ENCODE results near the gene RFPL4A.

- no peak for TF ChIP-seq CTCF (CRISPR knock-in tag; IDR thresholded peaks at IDR 0.05)
- no peak for TF ChIP-seq HDAC1 (CRISPR knock-in tag; IDR thresholded peaks at IDR 0.05)
- TF ChIP-seq ZFP36 (IDR thresholded peaks at IDR 0.05; ENCODE audit: borderline replicate concordance, low read depth, low read length, partially characterized antibody) = no peak
- no peak for TF ChIP-seq POLR2AphosphoS5 (IDR thresholded peaks at IDR 0.05; ENCODE audit: low read depth, low read length)
- TF ChIP-seq ZNF644 (CRISPR knock-in tag; IDR thresholded peaks at IDR 0.05; ENCODE audit: low read depth) = no peak
- TF ChIP-seq ZNF30 (CRISPR knock-in tag; IDR thresholded peaks at IDR 0.05) = no peak
- TF ChIP-seq ZNF468 (CRISPR knock-in tag; IDR thresholded peaks at IDR 0.05) = no peak
- TF ChIP-seq EZH2 (conservative IDR thresholded peaks at IDR 0.05; ENCODE audit: low read depth, low read length) = no peak
- TF ChIP-seq STAT6 (CRISPR knock-in tag; IDR thresholded peaks at IDR 0.05; ENCODE audit: borderline replicate concordance) = no peak
- TF ChIP-seq RAD21 (CRISPR knock-in tag; IDR thresholded peaks at IDR 0.05) = no peak
- TF ChIP-seq YY1 (IDR thresholded peaks at IDR 0.05; ENCODE audit: insufficient read depth, insufficient replicate concordance, low read depth, low read length) = no peak
- no peak for TF ChIP-seq CBX2 (IDR thresholded peaks at IDR 0.05; ENCODE audit: low read depth, low read length)
- no peak for TF ChIP-seq CBX2 (CRISPR knock-in tag; IDR thresholded peaks at IDR 0.05; ENCODE audit: low read depth)
Observed at GRCh38 chr19:55801416-55801815, 42.5 kb downstream of the RFPL4A start.
